Thoracic aorta (tissue), 2 donors: ENCODE data around the gene OR1I1. TPM values are rescaled to one million over a fixed set of nuclear protein-coding genes. Genes with fewer than 3 reads are reported as not detected.

Experiments used
- ATAC-seq: fragments of 150-250 bp; one replicate; pipeline ENCODE4 v1.8.0; 2017; ENCODE audit warnings: low read depth; ENCODE audit not compliant: insufficient number of reproducible peaks, low FRiP score
- DNase-seq: peaks from one replicate; pipeline ENCODE4 v3.0.0-alpha.2; 2020; ENCODE audit warnings: low spot score
- H3K27ac ChIP-seq, 2 donors: fragments of 200-600 bp; sonication (generic); 1 replicate in 1 of 2; 2 replicates in 1 of 2; pipeline ENCODE4 v1.5.1; 2016; ENCODE audit warnings: mild to moderate bottlenecking in 2 of 2, moderate library complexity in 2 of 2
- H3K27me3 ChIP-seq: fragments of 200-600 bp; sonication (generic); replicated peaks from 2 replicates; pipeline ENCODE4 v1.6.0; 2016; ENCODE audit warnings: mild to moderate bottlenecking; ENCODE audit not compliant: insufficient read depth
- H3K36me3 ChIP-seq: fragments of 200-600 bp; sonication (generic); one replicate; pipeline ENCODE4 v1.5.1; 2016
- H3K4me1 ChIP-seq, 2 donors: fragments of 200-600 bp; sonication (generic); 1 replicate in 1 of 2; 2 replicates in 1 of 2; pipeline versions ENCODE4 v1.5.1 to v1.6.0; 2016; ENCODE audit warnings: low read depth in 2 of 2, mild to moderate bottlenecking in 1 of 2; ENCODE audit not compliant: control insufficient read depth in 1 of 2
- H3K4me3 ChIP-seq: fragments of 200-600 bp; sonication (generic); 2 replicates; pipeline ENCODE4 v1.5.1; 2016; ENCODE audit warnings: mild to moderate bottlenecking
- H3K9me3 ChIP-seq: fragments of 200-600 bp; sonication (generic); 2 replicates; pipeline ENCODE4 v1.5.1; 2016
- total RNA-seq, 2 donors: library from RNA; depleted of rRNA; stranded (reverse); fragments of >200 nt; gene quantifications; one replicate each; pipeline versions ENCODE4 v1.1.0 to v1.2.3, GENCODE V29; 2016
- TF ChIP-seq, protein P1 (sequence below): fragments of 200-600 bp; sonication (generic); IDR thresholded peaks from one replicate; pipeline ENCODE4 v1.5.1; 2019; ENCODE audit warnings: antibody characterized with exemption

Gene OR1I1
- total RNA-seq, 2 donors from 2014 or later = not detected

GRCh38 chr19:15120135-15121026, 38.4 kb downstream of the OR1I1 start:
- Histone ChIP-seq H3K4me3 (no peak overlapping the region), H3K36me3 (peaks cover 62% of the 10 kb centered on the region), H3K27ac (no peak overlapping the region), H3K4me1 (peaks cover 5 to 20% of the 10 kb centered on the region in 2 donors), H3K27me3 (no peaks in the 10 kb centered on the region), H3K9me3 (no peaks in the 10 kb centered on the region)
- ATAC-seq (no peak), DNase-seq (no peak)
- TF ChIP-seq, protein P1, sequence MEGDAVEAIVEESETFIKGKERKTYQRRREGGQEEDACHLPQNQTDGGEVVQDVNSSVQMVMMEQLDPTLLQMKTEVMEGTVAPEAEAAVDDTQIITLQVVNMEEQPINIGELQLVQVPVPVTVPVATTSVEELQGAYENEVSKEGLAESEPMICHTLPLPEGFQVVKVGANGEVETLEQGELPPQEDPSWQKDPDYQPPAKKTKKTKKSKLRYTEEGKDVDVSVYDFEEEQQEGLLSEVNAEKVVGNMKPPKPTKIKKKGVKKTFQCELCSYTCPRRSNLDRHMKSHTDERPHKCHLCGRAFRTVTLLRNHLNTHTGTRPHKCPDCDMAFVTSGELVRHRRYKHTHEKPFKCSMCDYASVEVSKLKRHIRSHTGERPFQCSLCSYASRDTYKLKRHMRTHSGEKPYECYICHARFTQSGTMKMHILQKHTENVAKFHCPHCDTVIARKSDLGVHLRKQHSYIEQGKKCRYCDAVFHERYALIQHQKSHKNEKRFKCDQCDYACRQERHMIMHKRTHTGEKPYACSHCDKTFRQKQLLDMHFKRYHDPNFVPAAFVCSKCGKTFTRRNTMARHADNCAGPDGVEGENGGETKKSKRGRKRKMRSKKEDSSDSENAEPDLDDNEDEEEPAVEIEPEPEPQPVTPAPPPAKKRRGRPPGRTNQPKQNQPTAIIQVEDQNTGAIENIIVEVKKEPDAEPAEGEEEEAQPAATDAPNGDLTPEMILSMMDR = no peak

GRCh38 chr19:15122331-15123030, 40.5 kb downstream of the OR1I1 start:
- TF ChIP-seq, protein P1 = no peak
- no peak overlapping the region for H3K27ac ChIP-seq
- ATAC-seq = no peak

GRCh38 chr19:15123031-15123890, 41.2 kb downstream of the OR1I1 start:
- DNase-seq (no peak), ATAC-seq (no peak)
- H3K36me3 ChIP-seq = peaks cover 36% of the 10 kb centered on the region
- H3K4me1 ChIP-seq = peaks cover 5 to 18% of the 10 kb centered on the region in 2 donors
- no peaks in the 10 kb centered on the region for H3K9me3 ChIP-seq
- H3K27me3 ChIP-seq = no peaks in the 10 kb centered on the region
- TF ChIP-seq, protein P1 = no peak
- no peak overlapping the region for H3K27ac ChIP-seq
- no peak overlapping the region for H3K4me3 ChIP-seq

More at GRCh38 chr19:15122331-15123030, 40.5 kb downstream of the OR1I1 start:
- no peak for DNase-seq
- no peaks in the 10 kb centered on the region for H3K9me3 ChIP-seq
- H3K4me3 ChIP-seq = no peak overlapping the region
- peaks cover 42% of the 10 kb centered on the region for H3K36me3 ChIP-seq
- H3K4me1 ChIP-seq = peaks cover 5 to 18% of the 10 kb centered on the region in 2 donors
- no peaks in the 10 kb centered on the region for H3K27me3 ChIP-seq

- no peak for DNase-seq
Observed at GRCh38 chr19:15123900-15124299, 41.9 kb downstream of the OR1I1 start.

More at GRCh38 chr19:15123900-15124299, 41.9 kb downstream of the OR1I1 start:
- H3K4me1 ChIP-seq = peaks cover 5 to 18% of the 10 kb centered on the region in 2 donors
- peak overlapping the region; percentile 76 to 81 for H3K27ac ChIP-seq
- TF ChIP-seq, protein P1 = no peak
- peaks cover 29% of the 10 kb centered on the region for H3K36me3 ChIP-seq
- no peak for ATAC-seq
- no peak overlapping the region for H3K4me3 ChIP-seq
- no peaks in the 10 kb centered on the region for H3K9me3 ChIP-seq
- no peaks in the 10 kb centered on the region for H3K27me3 ChIP-seq
